Upper lobe of right lung (tissue), 1 donor: ENCODE measurements around the gene JAG1. TPM values are rescaled to one million over a fixed set of nuclear protein-coding genes. Genes with fewer than 3 reads are reported as not detected.

Source experiments
- ATAC-seq: fragments of 200-7000 bp; cut with Tn5 transposase; one replicate; pipeline ENCODE4 v1.9.1; 2020; ENCODE audit warnings: mild to moderate bottlenecking, moderate library complexity
- DNase-seq: peaks from one replicate; pipeline ENCODE4 v3.0.0-alpha.2; 2020
- H3K27ac ChIP-seq: fragments of 200-600 bp; one replicate; pipeline ENCODE4 v1.8.0; 2022
- H3K27me3 ChIP-seq: fragments of 200-600 bp; one replicate; pipeline ENCODE4 v1.8.0; 2022; ENCODE audit warnings: mild to moderate bottlenecking
- H3K36me3 ChIP-seq: fragments of 200-600 bp; one replicate; pipeline ENCODE4 v1.8.0; 2022
- H3K4me1 ChIP-seq: fragments of 200-600 bp; one replicate; pipeline ENCODE4 v1.8.0; 2022
- H3K4me3 ChIP-seq: fragments of 200-600 bp; one replicate; pipeline ENCODE4 v1.8.0; 2022; ENCODE audit warnings: mild to moderate bottlenecking
- H3K9me3 ChIP-seq: fragments of 200-600 bp; one replicate; pipeline ENCODE4 v1.8.0; 2022
- intact Hi-C: fragments of 100-400 bp; cut with DNase I; formaldehyde crosslinking; loops from one replicate; pipeline ENCODE4 v1.11.0; 2022
- total RNA-seq: library from RNA; stranded (reverse); fragmentation: NEBNext Ultra II Directional; extraction: Animal tissue kit (Norgen Biotek cat#: 25700); gene quantifications from one replicate; pipeline ENCODE4 v1.2.1, GENCODE V29; 2021
- TF ChIP-seq, protein P1 (sequence below): fragments of 200-600 bp; IDR thresholded peaks from one replicate; pipeline ENCODE4 v1.8.0; 2022; ENCODE audit warnings: antibody characterized with exemption
- donor health status: DM: no; HTN: yes; CAD: no; lungs with severe emphysema.

JAG1 gene
- total RNA-seq, 1 donor from 2014 or later, result 51.6 TPM

DNA sequence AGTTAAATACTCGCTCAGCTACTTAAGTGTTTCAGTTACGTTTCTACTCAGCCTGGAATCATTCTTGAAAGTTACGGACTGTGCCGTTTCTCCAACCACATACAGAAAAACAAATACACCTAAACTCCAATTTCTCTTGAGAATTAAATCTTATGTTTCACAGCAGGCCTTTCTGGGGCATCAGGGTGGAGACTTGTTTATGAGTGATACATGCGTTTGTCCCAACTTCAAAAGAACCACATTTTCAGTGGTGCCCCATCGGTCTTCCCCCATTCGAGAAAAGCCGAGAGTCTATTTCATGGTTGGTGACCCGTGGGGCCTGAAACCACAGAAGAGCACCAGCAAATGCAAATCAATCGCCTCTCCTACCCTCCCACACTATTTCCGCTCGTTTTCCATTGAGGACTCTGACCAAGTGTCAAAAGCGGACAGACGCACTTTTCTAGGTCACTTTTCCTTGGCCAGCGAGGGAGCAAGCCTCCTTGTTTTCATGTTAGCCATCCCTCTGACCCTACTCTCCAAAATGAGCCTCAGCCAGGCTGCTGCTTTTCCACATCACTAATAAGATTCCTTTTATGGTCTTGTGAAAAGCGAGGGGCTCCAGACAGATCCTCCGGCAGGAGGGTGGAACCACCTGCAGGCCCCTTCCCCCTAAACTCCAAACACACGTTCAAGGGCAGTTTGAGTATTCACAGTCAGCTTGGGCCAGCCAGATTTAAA lies 3.1 kb downstream of the JAG1 start:
- ATAC-seq (no peak), DNase-seq (no peak)
- H3K27ac ChIP-seq, result peak overlapping the region; percentile 97
- H3K4me3 ChIP-seq, result peak overlapping the region; percentile 91
- intact Hi-C loops, result loop anchor here (5.0 kb wide), 1 partner anchor 602 kb away; no protein-coding TSS in a partner anchor
- H3K9me3 ChIP-seq, result no peaks in the 10 kb centered on the region
- H3K27me3 ChIP-seq, result no peaks in the 10 kb centered on the region
- TF ChIP-seq, protein P1, sequence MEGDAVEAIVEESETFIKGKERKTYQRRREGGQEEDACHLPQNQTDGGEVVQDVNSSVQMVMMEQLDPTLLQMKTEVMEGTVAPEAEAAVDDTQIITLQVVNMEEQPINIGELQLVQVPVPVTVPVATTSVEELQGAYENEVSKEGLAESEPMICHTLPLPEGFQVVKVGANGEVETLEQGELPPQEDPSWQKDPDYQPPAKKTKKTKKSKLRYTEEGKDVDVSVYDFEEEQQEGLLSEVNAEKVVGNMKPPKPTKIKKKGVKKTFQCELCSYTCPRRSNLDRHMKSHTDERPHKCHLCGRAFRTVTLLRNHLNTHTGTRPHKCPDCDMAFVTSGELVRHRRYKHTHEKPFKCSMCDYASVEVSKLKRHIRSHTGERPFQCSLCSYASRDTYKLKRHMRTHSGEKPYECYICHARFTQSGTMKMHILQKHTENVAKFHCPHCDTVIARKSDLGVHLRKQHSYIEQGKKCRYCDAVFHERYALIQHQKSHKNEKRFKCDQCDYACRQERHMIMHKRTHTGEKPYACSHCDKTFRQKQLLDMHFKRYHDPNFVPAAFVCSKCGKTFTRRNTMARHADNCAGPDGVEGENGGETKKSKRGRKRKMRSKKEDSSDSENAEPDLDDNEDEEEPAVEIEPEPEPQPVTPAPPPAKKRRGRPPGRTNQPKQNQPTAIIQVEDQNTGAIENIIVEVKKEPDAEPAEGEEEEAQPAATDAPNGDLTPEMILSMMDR, result no peak
- H3K36me3 ChIP-seq, result peaks cover 25% of the 10 kb centered on the region
- peaks cover 42% of the 10 kb centered on the region for H3K4me1 ChIP-seq

DNA sequence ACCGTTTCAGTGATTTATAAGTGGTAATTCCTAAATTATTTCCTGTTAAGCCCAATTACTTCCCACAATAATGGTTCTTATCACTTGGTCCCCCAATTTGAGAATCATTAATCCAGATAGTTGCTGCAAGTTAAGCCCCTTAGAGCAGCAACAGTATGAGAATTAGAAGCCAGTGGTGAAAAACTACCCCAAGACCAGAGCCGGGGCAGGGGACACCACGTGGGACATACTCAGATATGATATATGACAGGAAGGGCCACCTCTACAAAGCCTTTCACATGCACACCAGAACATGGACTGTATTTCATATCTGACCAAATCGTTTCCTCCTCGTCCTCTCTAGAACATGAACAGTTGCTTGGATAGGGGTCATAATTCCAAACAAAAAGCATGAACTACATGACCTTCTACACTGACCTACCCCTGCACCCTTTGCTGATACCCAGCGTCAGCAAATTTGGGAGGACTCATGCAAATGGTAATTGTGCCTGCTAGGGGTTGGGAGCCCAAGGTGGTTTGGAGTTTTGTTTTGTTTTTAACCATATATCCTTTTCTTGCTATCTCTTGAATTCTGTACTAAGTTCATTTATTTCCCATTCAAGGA lies 3.9 kb downstream of the JAG1 start:
- Histone ChIP-seq H3K4me1 (peaks cover 44% of the 10 kb centered on the region), H3K27ac (peak overlapping the region; percentile 97), H3K4me3 (peak overlapping the region; percentile 91), H3K36me3 (peaks cover 25% of the 10 kb centered on the region), H3K27me3 (no peaks in the 10 kb centered on the region), H3K9me3 (no peaks in the 10 kb centered on the region)
- TF ChIP-seq, protein P1, result no peak
- no peak for ATAC-seq
- intact Hi-C loops, result loop anchor here (5.0 kb wide), 1 partner anchor 602 kb away; no protein-coding TSS in a partner anchor
- no peak for DNase-seq

DNA sequence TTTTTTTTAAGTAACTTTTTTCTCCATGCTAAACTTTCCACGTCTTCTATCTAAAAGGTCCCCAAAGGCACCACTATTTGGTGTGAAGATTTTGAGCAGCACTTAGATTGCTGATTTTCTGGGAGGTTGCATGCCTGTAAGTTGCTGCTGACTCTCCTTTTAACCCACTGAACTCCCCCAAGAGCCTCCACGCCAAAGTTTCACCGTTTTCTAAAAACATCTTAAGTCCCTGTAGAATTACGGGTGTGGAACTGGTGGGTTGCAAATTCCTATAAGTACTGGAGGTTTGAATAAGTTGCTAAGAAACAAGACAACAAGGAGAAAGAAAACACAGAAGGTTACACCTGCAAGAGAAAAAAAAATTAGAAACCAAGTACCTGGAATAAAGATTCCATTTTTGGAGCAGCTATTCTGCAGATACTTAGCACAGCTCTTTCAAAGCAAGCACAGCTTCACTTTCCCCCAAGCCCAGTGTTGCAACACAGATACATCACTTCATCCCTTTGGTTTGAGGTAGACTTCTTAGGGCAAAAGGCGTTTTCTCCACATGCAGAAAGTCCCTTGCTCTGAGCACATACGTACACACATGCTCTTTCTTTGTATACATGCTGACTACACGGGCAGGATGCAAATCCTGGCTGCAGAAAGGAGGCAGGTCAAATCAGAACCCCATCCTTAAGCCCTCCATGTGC lies 5.0 kb downstream of the JAG1 start:
- DNase-seq (no peak), ATAC-seq (no peak)
- H3K9me3 ChIP-seq, result no peaks in the 10 kb centered on the region
- peaks cover 26% of the 10 kb centered on the region for H3K36me3 ChIP-seq
- no peak overlapping the region for H3K4me3 ChIP-seq
- peaks cover 49% of the 10 kb centered on the region for H3K4me1 ChIP-seq
- intact Hi-C loops, result no loop called here
- no peaks in the 10 kb centered on the region for H3K27me3 ChIP-seq
- TF ChIP-seq, protein P1, result no peak
- no peak overlapping the region for H3K27ac ChIP-seq

DNA sequence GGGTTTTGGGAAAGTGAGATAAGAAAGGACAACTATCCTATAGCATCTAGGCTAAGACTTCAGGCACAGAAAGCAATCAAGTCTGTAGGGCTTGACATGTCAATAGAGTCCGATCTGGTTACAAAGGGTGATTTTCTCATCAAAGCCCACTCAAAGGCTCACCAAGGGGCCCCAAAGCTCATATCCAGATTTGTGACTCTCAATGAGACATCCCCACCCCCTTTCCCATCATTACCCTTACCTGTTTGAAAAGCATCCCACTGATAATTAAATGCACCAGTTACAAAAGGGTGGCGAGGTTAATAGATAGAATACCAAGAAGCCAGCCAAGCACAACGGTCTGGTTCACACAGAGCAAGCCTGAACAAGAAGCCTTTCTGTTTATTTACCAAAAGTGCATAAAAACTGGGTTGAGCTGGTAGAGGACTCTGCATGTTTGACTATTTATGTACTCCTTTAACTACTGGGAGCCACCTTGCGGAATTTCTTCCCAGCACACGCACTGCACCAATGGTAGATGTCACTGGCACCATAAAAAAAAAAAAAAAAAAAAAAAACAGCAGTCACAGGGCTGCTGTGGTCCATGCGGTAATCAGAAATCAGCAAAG lies 6.1 kb downstream of the JAG1 start:
- Histone ChIP-seq H3K27ac (no peak overlapping the region), H3K9me3 (no peaks in the 10 kb centered on the region), H3K4me3 (no peak overlapping the region), H3K4me1 (peaks cover 49% of the 10 kb centered on the region), H3K36me3 (peaks cover 37% of the 10 kb centered on the region), H3K27me3 (no peaks in the 10 kb centered on the region)
- intact Hi-C loops, result no loop called here
- ATAC-seq (no peak), DNase-seq (no peak)
- TF ChIP-seq, protein P1, result no peak

DNA sequence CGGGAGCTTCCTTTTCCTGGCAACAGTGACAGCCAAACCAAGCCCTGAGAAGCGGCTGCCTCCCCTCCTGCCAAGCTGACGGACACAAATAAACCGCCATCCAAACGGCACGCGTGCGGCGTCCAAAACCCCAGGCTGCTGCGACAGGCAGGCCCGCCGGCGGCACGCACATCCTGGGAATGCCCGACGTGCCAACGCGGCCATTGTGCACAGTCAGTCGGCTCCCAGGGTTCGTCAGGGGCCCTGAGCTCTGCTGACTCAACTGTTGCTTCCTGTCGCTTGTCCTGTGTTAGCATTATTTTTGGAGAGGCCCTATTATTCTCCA lies 6.8 kb downstream of the JAG1 start:
- Histone ChIP-seq H3K4me3 (no peak overlapping the region), H3K4me1 (peaks cover 49% of the 10 kb centered on the region), H3K27me3 (no peaks in the 10 kb centered on the region), H3K27ac (peak overlapping the region; percentile 14), H3K9me3 (no peaks in the 10 kb centered on the region), H3K36me3 (peaks cover 44% of the 10 kb centered on the region)
- DNase-seq (no peak), ATAC-seq (no peak)
- intact Hi-C loops, result no loop called here
- TF ChIP-seq, protein P1, result no peak
